HG03064 (cell line): ENCODE results near the gene COQ10B.

Experiments
- ATAC-seq: cut with Tn5 transposase; IDR thresholded peaks from one replicate; pipeline ENCODE4 v1.9.1; 2021; ENCODE audit warnings: low read depth; ENCODE audit not compliant: unreplicated experiment

The COQ10B gene

GRCh38 chr2:197499594-197500502 lies 46.5 kb downstream of the COQ10B start, which contains the start of the genes HSPD1 and HSPE1:
TSS of gene HSPD1 (minus strand) at chr2:197499840. CDS start at chr2:197498848, 992 bp downstream.
TSS of gene HSPE1 (plus strand) at chr2:197500379. CDS start at chr2:197500437, 58 bp downstream.
- peak; percentile 77 for ATAC-seq

- peak; percentile 1 for ATAC-seq
These were observed 47.3 kb downstream of the COQ10B start for GRCh38 chr2:197500503-197501131.

GRCh38 chr2:197502201-197502600 lies 48.8 kb downstream of the COQ10B start:
- ATAC-seq: no peak

GRCh38 chr2:197502685-197503084 lies 49.3 kb downstream of the COQ10B start:
- no peak for ATAC-seq

DNA sequence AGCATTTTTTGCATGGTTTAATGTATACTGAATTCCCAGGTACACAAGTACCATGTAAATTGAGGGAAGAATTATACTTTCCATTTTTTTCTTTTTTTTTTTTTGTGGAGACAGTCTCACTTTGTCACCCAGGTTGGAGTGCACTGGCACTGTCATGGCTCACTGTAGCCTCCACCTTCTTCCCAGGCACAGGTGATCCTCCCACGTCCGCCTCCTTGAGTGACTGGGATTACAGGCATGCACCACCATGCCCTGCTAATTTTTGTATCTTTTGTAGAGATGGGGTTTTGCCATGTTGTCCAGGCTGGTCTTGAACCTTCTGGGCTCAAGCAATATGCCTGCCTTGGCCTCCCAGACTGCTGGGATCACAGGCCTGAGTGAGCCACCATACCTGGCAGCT lies 50.6 kb downstream of the COQ10B start:
- ATAC-seq: no peak

DNA sequence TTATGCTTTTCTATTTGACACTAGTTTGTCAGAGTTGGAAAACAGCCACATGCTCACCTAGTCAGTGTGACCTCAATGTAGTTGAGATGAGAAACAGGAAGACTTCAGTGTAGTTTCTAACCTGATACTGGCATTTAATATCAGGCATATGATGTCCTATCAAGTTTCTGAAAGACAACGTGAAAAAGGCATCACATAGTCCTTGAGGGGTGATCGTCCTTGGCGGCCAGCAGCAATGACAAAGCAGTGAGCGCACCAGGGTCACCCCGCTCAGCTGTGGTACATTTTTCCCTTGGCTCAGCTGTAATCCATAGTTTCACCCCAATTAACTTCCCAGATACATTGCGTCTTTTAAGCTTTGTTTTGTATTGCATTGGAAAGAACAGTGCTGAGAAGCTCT lies 51.2 kb downstream of the COQ10B start:
- no peak for ATAC-seq

DNA sequence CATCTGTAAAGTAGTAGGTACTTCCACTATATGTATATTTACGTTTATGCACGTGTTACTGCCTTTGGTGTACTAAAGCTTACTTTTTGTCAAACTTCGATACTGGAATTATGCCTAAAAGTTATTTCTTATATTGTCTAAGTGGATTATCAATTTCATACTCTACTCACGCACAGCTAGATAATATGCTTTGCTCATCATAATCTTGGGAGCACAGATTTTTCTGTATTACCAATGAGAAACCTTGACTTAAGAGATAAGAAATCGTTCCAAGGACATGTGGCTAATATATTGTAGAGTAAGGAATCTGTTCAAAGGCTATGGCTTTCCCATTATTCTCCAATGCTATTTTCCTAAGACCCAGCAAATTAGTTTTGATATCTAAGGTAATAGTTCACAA lies 53.3 kb downstream of the COQ10B start:
- ATAC-seq: no peak

DNA sequence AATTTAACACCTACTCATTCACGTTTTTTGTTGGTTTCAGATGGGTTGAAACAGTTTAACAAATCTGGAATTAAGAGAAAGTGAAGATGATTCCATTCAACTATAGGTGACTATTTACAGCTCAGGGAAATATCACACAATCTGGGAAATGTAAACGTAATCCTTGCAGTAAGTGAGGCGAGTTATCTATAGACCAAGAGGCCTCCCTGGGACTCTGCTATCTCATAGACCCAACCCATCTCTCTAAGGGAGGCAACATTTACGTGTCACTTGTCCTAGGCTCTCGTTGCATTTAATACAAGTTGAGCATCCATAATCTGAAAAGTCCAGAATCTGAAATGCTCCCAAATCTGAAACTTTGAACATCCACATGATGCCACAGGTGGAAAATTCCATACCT lies 60.6 kb downstream of the COQ10B start:
- ATAC-seq: no peak

DNA sequence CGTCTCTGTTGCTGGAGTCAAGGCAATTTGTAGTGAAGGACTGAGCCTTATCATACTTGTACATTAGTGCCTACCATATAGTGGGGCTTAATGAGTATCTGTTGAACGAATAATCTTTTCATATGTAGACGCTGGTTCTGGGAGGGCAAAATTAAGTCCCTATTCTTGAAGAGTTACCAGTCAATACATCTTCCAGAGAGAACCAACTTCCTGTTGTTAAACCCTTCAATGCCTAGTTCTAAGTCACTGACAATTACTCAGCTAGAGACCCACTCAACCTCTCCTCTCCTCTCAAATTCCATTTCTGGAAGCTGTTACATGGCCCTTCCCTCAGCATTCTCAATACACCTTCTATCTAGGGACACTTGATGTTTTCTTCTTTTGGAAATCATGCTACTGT lies 61.4 kb downstream of the COQ10B start:
- ATAC-seq: no peak

GRCh38 chr2:197515315-197515738 lies 62.0 kb downstream of the COQ10B start:
- peak; percentile 16 for ATAC-seq

DNA sequence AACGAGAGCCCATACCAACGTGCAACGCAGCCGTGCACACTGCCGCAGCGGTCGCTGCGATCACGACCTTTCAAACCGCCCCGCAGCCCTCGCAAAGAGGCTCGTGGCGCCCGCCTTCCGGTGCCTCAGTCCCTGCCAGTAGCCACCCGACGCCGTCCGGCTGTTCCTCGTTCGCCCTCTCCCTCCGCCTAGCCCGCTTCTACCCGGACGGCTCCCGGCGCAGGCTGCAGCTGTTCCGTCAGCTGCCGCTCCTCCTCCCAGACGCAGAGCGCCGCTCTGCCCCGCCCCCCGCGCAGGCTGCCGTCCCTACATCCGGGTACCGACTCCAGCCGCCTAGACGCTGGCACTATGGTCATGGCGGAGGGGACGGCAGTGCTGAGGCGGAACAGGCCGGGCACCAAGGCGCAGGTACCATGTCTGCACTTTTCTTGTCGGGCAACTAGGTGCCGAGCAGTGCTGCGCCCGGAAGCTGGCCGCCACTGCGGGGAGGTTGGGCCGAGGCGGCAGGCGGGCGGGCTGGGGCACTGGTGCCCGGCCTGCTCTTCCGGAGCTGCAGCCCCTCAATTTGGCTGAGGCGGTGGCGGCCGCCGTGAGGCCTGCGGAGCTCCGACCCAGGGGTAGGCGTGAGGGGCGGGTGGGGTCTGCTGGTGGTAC lies 62.5 kb downstream of the COQ10B start, which contains the start of gene MOB4:
TSS of gene MOB4 (plus strand) at position 328 of the 654 bp plus-strand sequence. CDS start at position 349, 21 bp downstream.
- peak; percentile 95 for ATAC-seq

GRCh38 chr2:197516393-197516761 lies 63.0 kb downstream of the COQ10B start:
- peak; percentile 12 for ATAC-seq

DNA sequence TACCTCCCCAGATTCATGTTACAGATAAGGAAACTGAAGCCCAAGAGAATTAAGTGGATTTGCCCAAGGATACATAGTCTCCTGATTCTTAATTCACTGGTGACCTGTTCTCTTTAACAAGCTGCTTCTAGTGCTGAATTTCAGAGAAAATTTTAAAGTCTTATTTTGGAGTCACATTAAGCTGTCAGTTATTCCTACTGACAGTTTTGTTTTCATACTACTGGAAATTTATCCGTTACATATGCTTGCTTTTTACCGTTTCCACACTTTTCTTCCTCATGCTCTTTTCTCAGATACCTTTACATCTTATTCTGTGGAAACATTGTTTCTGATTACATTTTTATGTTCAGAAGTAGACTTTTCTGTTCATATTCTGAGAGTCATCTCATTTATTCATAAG lies 63.8 kb downstream of the COQ10B start:
- ATAC-seq: no peak
